Smooth muscle cell (in vitro differentiated cells): Measurements from ENCODE around the gene PHOX2A. TPM values are rescaled to one million over a fixed set of nuclear protein-coding genes. Genes with fewer than 3 reads are reported as not detected.

ENCODE experiments used
- DNase-seq: peaks from one replicate; lab custom pipeline; 2025; ENCODE audit not compliant: unreplicated experiment; lab: John Stamatoyannopoulos, UW
- H2AFZ ChIP-seq: fragments of 200-600 bp; sonication (generic); 2 replicates; pipeline ENCODE4 v1.6.0; 2016; ENCODE audit warnings: antibody characterized with exemption, low read depth, mild to moderate bottlenecking
- H3F3A ChIP-seq: fragments of 200-600 bp; sonication (generic); 2 replicates; pipeline ENCODE4 v1.6.0; 2017; ENCODE audit warnings: antibody characterized with exemption, low read depth
- H3K27ac ChIP-seq: fragments of 200-600 bp; sonication (generic); 2 replicates; pipeline ENCODE4 v1.5.1; 2016; ENCODE audit warnings: low read depth, mild to moderate bottlenecking
- H3K27me3 ChIP-seq: fragments of 200-600 bp; sonication (generic); 2 replicates; pipeline ENCODE4 v1.6.1; 2016; ENCODE audit warnings: low read depth, mild to moderate bottlenecking
- H3K36me3 ChIP-seq: fragments of 200-600 bp; sonication (generic); 2 replicates; pipeline ENCODE4 v1.5.1; 2016; ENCODE audit warnings: low read depth
- H3K4me1 ChIP-seq: fragments of 200-600 bp; sonication (generic); 2 replicates; pipeline ENCODE4 v1.5.1; 2016; ENCODE audit warnings: low read depth
- H3K4me2 ChIP-seq: fragments of 200-600 bp; sonication (generic); 2 replicates; pipeline ENCODE4 v1.6.0; 2016; ENCODE audit warnings: mild to moderate bottlenecking
- H3K4me3 ChIP-seq: fragments of 200-600 bp; sonication (generic); 2 replicates; pipeline ENCODE4 v1.5.1; 2016; ENCODE audit warnings: mild to moderate bottlenecking
- H3K79me2 ChIP-seq: fragments of 200-600 bp; sonication (generic); 2 replicates; pipeline ENCODE4 v1.6.0; 2016; ENCODE audit warnings: low read depth, mild to moderate bottlenecking
- H3K9ac ChIP-seq: fragments of 200-600 bp; sonication (generic); 2 replicates; pipeline ENCODE4 v1.6.0; 2016; ENCODE audit warnings: low read depth
- H3K9me3 ChIP-seq: fragments of 200-600 bp; sonication (generic); replicated peaks from 2 replicates; pipeline ENCODE4 v1.5.1; 2016; ENCODE audit warnings: low read depth
- H4K20me1 ChIP-seq: fragments of 200-600 bp; sonication (generic); 2 replicates; pipeline ENCODE4 v1.6.0; 2016; ENCODE audit warnings: low read depth
- CTCF ChIP-seq: fragments of 200-600 bp; sonication (generic); IDR thresholded peaks from 2 replicates; pipeline ENCODE4 v1.5.1; 2017; ENCODE audit warnings: borderline replicate concordance, mild to moderate bottlenecking, antibody characterized with exemption; ENCODE audit not compliant: insufficient read depth, poor library complexity, severe bottlenecking
- WGBS: methylation state at CpG from one replicate; pipeline ENCODE4 v1.1.7; 2016; ENCODE audit warnings: low lambda C conversion rate; 5-methylcytosine and 5-hydroxymethylcytosine counted together
- polyA plus RNA-seq: library from polyadenylated mRNA; unstranded; fragments of >200 nt; fragmentation: Nextera tagmentation; extraction: Ambion mirVana; gene quantifications from 2 replicates; pipeline ENCODE4 v1.2.1, GENCODE V29; 2016
- total RNA-seq: library from RNA; depleted of rRNA; stranded (reverse); fragments of >200 nt; gene quantifications from 2 replicates; pipeline ENCODE4 v1.2.3, GENCODE V29; 2014

PHOX2A gene
- total and polyA plus RNA-seq, 2 experiments from 2014 or later, result 0.13 TPM; not detected in 1

DNA sequence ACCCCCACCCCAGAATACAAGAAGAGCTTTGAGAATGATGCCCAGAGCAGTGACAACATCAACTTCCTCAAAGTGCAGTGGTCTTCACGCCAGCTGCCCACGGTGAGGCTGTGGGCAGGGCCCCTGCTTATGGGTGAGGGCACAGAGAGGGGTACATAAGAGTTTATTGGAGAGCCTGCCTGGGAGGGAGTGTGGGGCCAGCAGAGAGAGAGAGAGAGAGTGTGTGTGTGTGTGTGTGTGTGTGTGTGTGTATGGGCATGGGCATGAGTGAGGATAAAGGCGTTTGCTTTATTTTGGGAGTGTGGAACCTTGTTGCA lies 9.5 kb downstream of the PHOX2A start:
- Histone ChIP-seq H3K36me3 (no peaks in the 10 kb centered on the region), H3K4me1 (peaks cover 10% of the 10 kb centered on the region), H3F3A (peaks cover 29% of the 10 kb centered on the region), H3K79me2 (no peaks in the 10 kb centered on the region), H3K4me2 (no peak overlapping the region), H3K27me3 (no peaks in the 10 kb centered on the region), H3K9me3 (no peaks in the 10 kb centered on the region), H3K27ac (no peak overlapping the region), H2AFZ (no peak overlapping the region), H3K4me3 (no peak overlapping the region), H3K9ac (no peak overlapping the region), H4K20me1 (peaks cover 91% of the 10 kb centered on the region)
- DNase-seq, result no peak
- TF ChIP-seq CTCF, result no peak
- WGBS, result 96% methylated on average over 3 of the region's 3 CpGs

GRCh38 chr11:72233773-72234513 lies 10.0 kb downstream of the PHOX2A start:
- Histone ChIP-seq H3K79me2 (no peaks in the 10 kb centered on the region), H3K27ac (no peak overlapping the region), H3K27me3 (no peaks in the 10 kb centered on the region), H3K9ac (no peak overlapping the region), H3K4me1 (peaks cover 6% of the 10 kb centered on the region), H3K36me3 (no peaks in the 10 kb centered on the region), H3K4me2 (no peak overlapping the region), H3F3A (peaks cover 25% of the 10 kb centered on the region), H4K20me1 (peaks cover 94% of the 10 kb centered on the region), H2AFZ (no peak overlapping the region), H3K4me3 (no peak overlapping the region), H3K9me3 (no peaks in the 10 kb centered on the region)
- DNase-seq, result no peak
- no peak for TF ChIP-seq CTCF
- WGBS, result 99% methylated on average over 8 of the region's 8 CpGs

DNA sequence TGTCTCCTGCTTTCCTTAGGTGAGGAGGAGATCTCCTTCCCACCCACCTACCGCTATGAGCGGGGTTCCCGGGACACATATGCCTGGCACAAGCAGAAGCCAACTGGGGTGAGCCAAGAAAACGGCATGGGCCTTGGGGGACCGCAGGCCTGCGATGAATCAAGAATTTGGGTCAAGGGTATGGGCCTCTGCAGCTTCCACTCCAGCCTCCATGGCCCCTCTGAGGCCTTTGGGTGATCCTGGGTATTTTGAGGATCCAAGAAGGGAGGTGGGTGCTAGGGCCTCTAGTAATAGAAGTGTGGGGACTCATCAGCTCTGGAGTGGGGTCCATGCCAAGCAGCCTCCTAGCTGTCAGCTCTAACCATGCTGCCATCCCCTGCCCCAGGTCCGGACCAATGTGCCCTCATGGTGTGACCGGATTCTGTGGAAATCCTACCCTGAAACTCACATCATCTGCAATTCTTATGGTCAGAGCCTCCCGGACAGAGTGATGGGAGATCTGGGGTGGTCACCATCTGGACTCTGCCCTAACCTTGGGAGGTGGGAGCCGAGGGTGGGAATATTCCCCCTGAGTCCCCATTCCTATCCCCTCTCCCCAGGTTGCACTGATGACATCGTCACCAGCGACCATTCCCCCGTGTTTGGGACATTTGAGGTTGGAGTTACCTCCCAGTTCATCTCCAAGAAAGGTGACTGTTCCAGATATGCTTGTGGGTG lies 10.8 kb downstream of the PHOX2A start:
- Histone ChIP-seq H3K79me2 (no peaks in the 10 kb centered on the region), H3F3A (peaks cover 18% of the 10 kb centered on the region), H3K9ac (no peak overlapping the region), H3K9me3 (no peaks in the 10 kb centered on the region), H3K27ac (no peak overlapping the region), H3K4me2 (no peak overlapping the region), H3K4me1 (no peaks in the 10 kb centered on the region), H2AFZ (no peak overlapping the region), H3K4me3 (no peak overlapping the region), H3K36me3 (no peaks in the 10 kb centered on the region), H3K27me3 (no peaks in the 10 kb centered on the region), H4K20me1 (peaks cover 94% of the 10 kb centered on the region)
- no peak for DNase-seq
- 97% methylated on average over 13 of the region's 13 CpGs for WGBS
- TF ChIP-seq CTCF, result no peak
